NCI-H1694 treated with DMSO at 0.1 percent for 48 hours (cell line): ENCODE results near the gene SH3PXD2A.
"Not testable (repeated sequence)": the region's sequence is repeated elsewhere in the genome, so short reads cannot be mapped to it uniquely, and the experiment has no call there.

Source experiments
- DNase-seq: peaks from one replicate; lab custom pipeline; 2025; lab: John Stamatoyannopoulos, UW

Gene SH3PXD2A

GRCh38 chr10:103745341-103746247 lies 109.8 kb downstream of the SH3PXD2A start:
- no peak for DNase-seq

GRCh38 chr10:103742824-103743223 lies 112.6 kb downstream of the SH3PXD2A start:
- no peak for DNase-seq

GRCh38 chr10:103740611-103741010 lies 114.8 kb downstream of the SH3PXD2A start:
- DNase-seq, result no peak

- no peak for DNase-seq
These were observed 116.2 kb downstream of the SH3PXD2A start for GRCh38 chr10:103739039-103739764.

GRCh38 chr10:103737735-103738367 lies 117.5 kb downstream of the SH3PXD2A start:
- DNase-seq, result no peak

- DNase-seq, result no peak
These were observed 118.6 kb downstream of the SH3PXD2A start for GRCh38 chr10:103736763-103737162.

GRCh38 chr10:103736044-103736443 lies 119.3 kb downstream of the SH3PXD2A start:
- DNase-seq, result no peak

- DNase-seq, result no peak
These were observed 120.6 kb downstream of the SH3PXD2A start for GRCh38 chr10:103734731-103735130.

- DNase-seq, result no peak
These were observed 122.3 kb downstream of the SH3PXD2A start for GRCh38 chr10:103733045-103733419.

- no peak for DNase-seq
These were observed 122.9 kb downstream of the SH3PXD2A start for GRCh38 chr10:103732339-103733044.

- no peak for DNase-seq
These were observed 123.6 kb downstream of the SH3PXD2A start for GRCh38 chr10:103731609-103732270.

- DNase-seq, result not testable (repeated sequence)
These were observed 124.3 kb downstream of the SH3PXD2A start for GRCh38 chr10:103731026-103731425.

- DNase-seq, result no peak
These were observed 125.5 kb downstream of the SH3PXD2A start for GRCh38 chr10:103729851-103730250.

GRCh38 chr10:103727991-103728689 lies 127.2 kb downstream of the SH3PXD2A start:
- no peak for DNase-seq

GRCh38 chr10:103727546-103727963 lies 127.8 kb downstream of the SH3PXD2A start:
- no peak for DNase-seq

- no peak for DNase-seq
These were observed 128.7 kb downstream of the SH3PXD2A start for GRCh38 chr10:103726637-103727036.

- DNase-seq, result no peak
These were observed 130.1 kb downstream of the SH3PXD2A start for GRCh38 chr10:103725242-103725641.

- DNase-seq, result no peak
These were observed 130.6 kb downstream of the SH3PXD2A start for GRCh38 chr10:103724771-103725170.

GRCh38 chr10:103724074-103724473 lies 131.3 kb downstream of the SH3PXD2A start:
- DNase-seq, result no peak

GRCh38 chr10:103723557-103723956 lies 131.8 kb downstream of the SH3PXD2A start:
- DNase-seq, result no peak

- no peak for DNase-seq
These were observed 132.7 kb downstream of the SH3PXD2A start for GRCh38 chr10:103722632-103723031.
